Measurements from ENCODE around the gene SH3PXD2A. TPM values are rescaled to one million over a fixed set of nuclear protein-coding genes. Genes with fewer than 3 reads are reported as not detected.

Gene SH3PXD2A
- total RNA-seq, 1 donor from 2014 or later: 2.3 TPM

- peaks cover 4% of the 10 kb centered on the region for H3K4me1 Mint-ChIP-seq
- Histone ChIP-seq H3K79me2 (ENCODE audit: low read depth) (no peaks in the 10 kb centered on the region), H3K9me3 (ENCODE audit: low read depth) (no peaks in the 10 kb centered on the region), H3F3A (ENCODE audit: low read depth) (no peaks in the 10 kb centered on the region), H3K4me3 (no peak overlapping the region), H3K4me1 (peaks cover 4% of the 10 kb centered on the region), H3K27me3 (no peaks in the 10 kb centered on the region), H2AFZ (replicated peaks) (no peak overlapping the region), H3K27ac (no peak overlapping the region), H3K36me3 (no peaks in the 10 kb centered on the region), H4K20me1 (ENCODE audit: low read depth) (no peaks in the 10 kb centered on the region), H3K9ac (no peak overlapping the region), H3K4me2 (no peak overlapping the region)
- no peaks in the 10 kb centered on the region for H3K9me3 Mint-ChIP-seq
- DNase-seq (ENCODE audit: low spot score): no peak
- no peak overlapping the region for H3K4me3 Mint-ChIP-seq
- TF ChIP-seq CTCF (IDR thresholded peaks at IDR 0.05) (no peak), EZH2phosphoT487 (IDR thresholded peaks at IDR 0.05) (no peak), EZH2 (IDR thresholded peaks at IDR 0.05) (no peak)
- H3K27me3 Mint-ChIP-seq (ENCODE audit: insufficient read depth, low read depth): peaks cover 11% of the 10 kb centered on the region
- H3K36me3 Mint-ChIP-seq: no peaks in the 10 kb centered on the region
- no peak overlapping the region for H3K27ac Mint-ChIP-seq
Observed at GRCh38 chr10:103562383-103562782, 293.0 kb downstream of the SH3PXD2A start.

- peaks cover 4% of the 10 kb centered on the region for H3K4me1 ChIP-seq
- no peaks in the 10 kb centered on the region for H3K36me3 Mint-ChIP-seq
- H3K4me1 Mint-ChIP-seq: peaks cover 8% of the 10 kb centered on the region
Observed at GRCh38 chr10:103560886-103561285, 294.5 kb downstream of the SH3PXD2A start.

GRCh38 chr10:103559776-103560175, 295.6 kb downstream of the SH3PXD2A start:
- no peak for TF ChIP-seq EZH2phosphoT487 (IDR thresholded peaks at IDR 0.05)
- no peak for TF ChIP-seq CTCF (IDR thresholded peaks at IDR 0.05)
- TF ChIP-seq EZH2 (IDR thresholded peaks at IDR 0.05): no peak
- Histone ChIP-seq H3K36me3 (no peaks in the 10 kb centered on the region), H3K9me3 (ENCODE audit: low read depth) (no peaks in the 10 kb centered on the region), H2AFZ (replicated peaks) (no peak overlapping the region), H4K20me1 (ENCODE audit: low read depth) (no peaks in the 10 kb centered on the region), H3K4me2 (no peak overlapping the region), H3K79me2 (ENCODE audit: low read depth) (no peaks in the 10 kb centered on the region), H3K27ac (no peak overlapping the region), H3K4me3 (no peak overlapping the region), H3K4me1 (peaks cover 11% of the 10 kb centered on the region), H3K9ac (no peak overlapping the region), H3K27me3 (peaks cover 25% of the 10 kb centered on the region), H3F3A (ENCODE audit: low read depth) (peaks cover 1% of the 10 kb centered on the region)
- no peak for DNase-seq (ENCODE audit: low spot score)
- Mint-ChIP-seq H3K27ac (no peak overlapping the region), H3K36me3 (no peaks in the 10 kb centered on the region), H3K9me3 (no peaks in the 10 kb centered on the region), H3K4me3 (no peak overlapping the region), H3K4me1 (peaks cover 12% of the 10 kb centered on the region), H3K27me3 (ENCODE audit: insufficient read depth, low read depth) (peaks cover 15% of the 10 kb centered on the region)

More at GRCh38 chr10:103560886-103561285, 294.5 kb downstream of the SH3PXD2A start:
- no peak overlapping the region for H3K27ac Mint-ChIP-seq
- Histone ChIP-seq H3K9ac (no peak overlapping the region), H3K36me3 (no peaks in the 10 kb centered on the region), H3F3A (ENCODE audit: low read depth) (no peaks in the 10 kb centered on the region), H2AFZ (replicated peaks) (no peak overlapping the region), H3K79me2 (ENCODE audit: low read depth) (no peaks in the 10 kb centered on the region), H3K9me3 (ENCODE audit: low read depth) (no peaks in the 10 kb centered on the region), H4K20me1 (ENCODE audit: low read depth) (no peaks in the 10 kb centered on the region), H3K27ac (no peak overlapping the region), H3K4me2 (no peak overlapping the region), H3K4me3 (no peak overlapping the region), H3K27me3 (peaks cover 14% of the 10 kb centered on the region)
- DNase-seq (ENCODE audit: low spot score): no peak
- peaks cover 15% of the 10 kb centered on the region for H3K27me3 Mint-ChIP-seq (ENCODE audit: insufficient read depth, low read depth)
- H3K4me3 Mint-ChIP-seq: no peak overlapping the region
- H3K9me3 Mint-ChIP-seq: no peaks in the 10 kb centered on the region
- no peak for TF ChIP-seq CTCF (IDR thresholded peaks at IDR 0.05)
- no peak for TF ChIP-seq EZH2 (IDR thresholded peaks at IDR 0.05)
- TF ChIP-seq EZH2phosphoT487 (IDR thresholded peaks at IDR 0.05): no peak

Data from neural progenitor cell (in vitro differentiated cells).